Sigmoid colon (tissue), 4 donors: Measurements from ENCODE around the gene METTL2A.
"Not testable (repeated sequence)": the region's sequence is repeated elsewhere in the genome, so short reads cannot be mapped to it uniquely, and the experiment has no call there.

Experiments used
- CTCF ChIP-seq, 4 experiments: fragments of 450-650 bp in 3 of 4; fragments of 200-600 bp in 1 of 4; IDR thresholded peaks; one replicate each; pipeline ENCODE4 v1.5.1; 2016 to 2019; ENCODE audit warnings: antibody characterized with exemption in 4 of 4, mild to moderate bottlenecking in 3 of 4, moderate library complexity in 2 of 4
- POLR2AphosphoS5 ChIP-seq, 4 donors: sonication (generic); formaldehyde crosslinking; IDR thresholded peaks; one replicate each; pipeline ENCODE4 v1.6.1; 2017; ENCODE audit warnings: antibody characterized with exemption in 4 of 4

GRCh38 chr17:62453041-62453440, 29.3 kb downstream of the METTL2A start:
- TF ChIP-seq POLR2AphosphoS5, CTCF (IDR thresholded peaks at IDR 0.05): not testable (repeated sequence)
